Activated naive CD4-positive, alpha-beta T cell treated with anti-CD3 and anti-CD28 coated beads, Interleukin-2, amount 50 U/mL, for 72 hours (primary cell): ENCODE data around the gene PTGES2. TPM values are rescaled to one million over a fixed set of nuclear protein-coding genes. Genes with fewer than 3 reads are reported as not detected.

Source experiments
- ATAC-seq, 2 donors: fragments of 150-1000 bp; cut with Tn5 transposase; 2 replicates each; pipeline ENCODE4 v1.10.0; 2021; ENCODE audit warnings: mild to moderate bottlenecking in 2 of 2, moderate library complexity in 2 of 2
- DNase-seq, 2 donors: peaks; one replicate each; pipeline ENCODE4 v3.0.0; 2021 to 2022; ENCODE audit warnings: low spot score in 2 of 2
- H3K27ac Mint-ChIP-seq, 2 donors: one replicate each; pipeline ENCODE4 v1.8.0; 2022; ENCODE audit warnings: mild to moderate bottlenecking in 2 of 2, mixed read lengths in 2 of 2
- H3K36me3 Mint-ChIP-seq, 2 donors: one replicate each; pipeline ENCODE4 v1.8.0; 2022; ENCODE audit warnings: mixed read lengths in 2 of 2
- H3K9me3 Mint-ChIP-seq, 2 donors: one replicate each; pipeline ENCODE4 v1.8.0; 2022; ENCODE audit warnings: mixed read lengths in 2 of 2
- total RNA-seq, 2 donors: library from RNA; stranded (reverse); gene quantifications; one replicate each; pipeline ENCODE4 v1.2.3, GENCODE V29; 2022

Gene PTGES2
- total RNA-seq, 2 donors from 2014 or later = 6.6 to 50.6 TPM

- DNase-seq (no peak), ATAC-seq (no peak)
- Mint-ChIP-seq H3K27ac (peak overlapping the region; percentile 86 to 99), H3K9me3 (no peaks in the 10 kb centered on the region), H3K36me3 (peaks cover 0 to 14% of the 10 kb centered on the region in 2 donors)
These were observed 35.1 kb downstream of the PTGES2 start for GRCh38 chr9:128092199-128092977.

- no peak for DNase-seq
- Mint-ChIP-seq H3K36me3 (peaks cover 0 to 14% of the 10 kb centered on the region in 2 donors), H3K9me3 (no peaks in the 10 kb centered on the region), H3K27ac (peak overlapping the region; percentile 86 to 97)
- ATAC-seq = no peak
These were observed 36.0 kb downstream of the PTGES2 start for GRCh38 chr9:128091571-128091970.

GRCh38 chr9:128091144-128091543 is 36.4 kb downstream of the PTGES2 start:
- no peak for ATAC-seq
- H3K9me3 Mint-ChIP-seq = no peaks in the 10 kb centered on the region
- H3K27ac Mint-ChIP-seq = peak overlapping the region; percentile 65 to 86
- DNase-seq = no peak
- peaks cover 0 to 14% of the 10 kb centered on the region in 2 donors for H3K36me3 Mint-ChIP-seq

- no peak for DNase-seq
- no peak overlapping the region for H3K27ac Mint-ChIP-seq
- ATAC-seq = no peak
- H3K36me3 Mint-ChIP-seq = peaks cover 0 to 9% of the 10 kb centered on the region in 2 donors
- H3K9me3 Mint-ChIP-seq = no peaks in the 10 kb centered on the region
These were observed 38.2 kb downstream of the PTGES2 start for GRCh38 chr9:128089299-128089698.

GRCh38 chr9:128088253-128088945 is 39.1 kb downstream of the PTGES2 start:
- H3K36me3 Mint-ChIP-seq = peaks cover 0 to 6% of the 10 kb centered on the region in 2 donors

GRCh38 chr9:128087262-128087661 is 40.3 kb downstream of the PTGES2 start:
- H3K27ac Mint-ChIP-seq = no peak overlapping the region
- no peak for ATAC-seq

More at GRCh38 chr9:128088253-128088945, 39.1 kb downstream of the PTGES2 start:
- Mint-ChIP-seq H3K9me3 (no peaks in the 10 kb centered on the region), H3K27ac (peak overlapping the region; percentile 46 to 86)
- ATAC-seq (no peak), DNase-seq (no peak)

GRCh38 chr9:128085943-128086342 is 41.6 kb downstream of the PTGES2 start:
- Mint-ChIP-seq H3K36me3 (no peaks in the 10 kb centered on the region), H3K27ac (no peak overlapping the region)

More at GRCh38 chr9:128087262-128087661, 40.3 kb downstream of the PTGES2 start:
- H3K9me3 Mint-ChIP-seq = no peaks in the 10 kb centered on the region
- H3K36me3 Mint-ChIP-seq = peaks cover 0 to 6% of the 10 kb centered on the region in 2 donors
- no peak for DNase-seq

GRCh38 chr9:128084746-128085145 is 42.8 kb downstream of the PTGES2 start:
- ATAC-seq (no peak), DNase-seq (no peak)
- Mint-ChIP-seq H3K27ac (no peak overlapping the region), H3K36me3 (no peaks in the 10 kb centered on the region), H3K9me3 (no peaks in the 10 kb centered on the region)

More at GRCh38 chr9:128085943-128086342, 41.6 kb downstream of the PTGES2 start:
- ATAC-seq = no peak
- H3K9me3 Mint-ChIP-seq = no peaks in the 10 kb centered on the region
- no peak for DNase-seq

- DNase-seq (no peak), ATAC-seq (peak in 1 of 2 donors; percentile 17)
- Mint-ChIP-seq H3K9me3 (no peaks in the 10 kb centered on the region), H3K27ac (peak overlapping the region in 1 of 2 donors; percentile 65), H3K36me3 (peaks cover 0 to 14% of the 10 kb centered on the region in 2 donors)
These were observed 45.4 kb downstream of the PTGES2 start for GRCh38 chr9:128082151-128082550.

GRCh38 chr9:128081056-128081455 is 46.5 kb downstream of the PTGES2 start:
- DNase-seq = no peak
- H3K9me3 Mint-ChIP-seq = no peaks in the 10 kb centered on the region
- ATAC-seq = peak in 1 of 2 donors; percentile 33
- H3K36me3 Mint-ChIP-seq = peaks cover 0 to 21% of the 10 kb centered on the region in 2 donors
- H3K27ac Mint-ChIP-seq = peak overlapping the region in 1 of 2 donors; percentile 59

- Mint-ChIP-seq H3K9me3 (no peaks in the 10 kb centered on the region), H3K36me3 (peaks cover 0 to 22% of the 10 kb centered on the region in 2 donors), H3K27ac (no peak overlapping the region)
- DNase-seq = no peak
- no peak for ATAC-seq
These were observed 47.3 kb downstream of the PTGES2 start for GRCh38 chr9:128080206-128080605.

- ATAC-seq = peak in 1 of 2 donors; percentile 41
- no peaks in the 10 kb centered on the region for H3K9me3 Mint-ChIP-seq
- no peak for DNase-seq
- H3K36me3 Mint-ChIP-seq = peaks cover 0 to 27% of the 10 kb centered on the region in 2 donors
- H3K27ac Mint-ChIP-seq = peak overlapping the region; percentile 44 to 73
These were observed 48.8 kb downstream of the PTGES2 start for GRCh38 chr9:128078504-128079434.

- H3K36me3 Mint-ChIP-seq = peaks cover 0 to 35% of the 10 kb centered on the region in 2 donors
- DNase-seq = no peak
- peak; percentile 31 to 49 for ATAC-seq
- no peak overlapping the region for H3K27ac Mint-ChIP-seq
- H3K9me3 Mint-ChIP-seq = no peaks in the 10 kb centered on the region
These were observed 49.6 kb downstream of the PTGES2 start for GRCh38 chr9:128077847-128078503.

- DNase-seq (no peak), ATAC-seq (no peak)
- Mint-ChIP-seq H3K9me3 (no peaks in the 10 kb centered on the region), H3K27ac (peak overlapping the region in 1 of 2 donors; percentile 87), H3K36me3 (peaks cover 10 to 40% of the 10 kb centered on the region in 2 donors)
These were observed 54.2 kb downstream of the PTGES2 start for GRCh38 chr9:128073253-128073886.

- peak overlapping the region; percentile 87 to 88 for H3K27ac Mint-ChIP-seq
- H3K36me3 Mint-ChIP-seq = peaks cover 10 to 33% of the 10 kb centered on the region in 2 donors
- H3K9me3 Mint-ChIP-seq = no peaks in the 10 kb centered on the region
- ATAC-seq = no peak
- DNase-seq = no peak
These were observed 55.1 kb downstream of the PTGES2 start for GRCh38 chr9:128072144-128073021.
